ENCODE data around the gene TM9SF1. TPM values are rescaled to one million over a fixed set of nuclear protein-coding genes. Genes with fewer than 3 reads are reported as not detected.
A peak's percentile ranks its signal among the peaks of the same experiment; 100 is the strongest.

The TM9SF1 gene
- total RNA-seq, 3 donors from 2014 or later (not counting 1 experiment from before 2014, with no cell fraction given): 15.2 to 32.1 (median 28.7) TPM

GRCh38 chr14:24184104-24184970 lies 10.9 kb downstream of the TM9SF1 start:
- peaks cover 6% of the 10 kb centered on the region for H3K36me3 Mint-ChIP-seq
- ATAC-seq (no peak), DNase-seq (no peak)
- H3K9me3 Mint-ChIP-seq: no peaks in the 10 kb centered on the region
- no peak overlapping the region for H3K27ac ChIP-seq (ENCODE audit: low read length)
- intact Hi-C loops (cut with micrococcal nuclease): no loop called here
- no peaks in the 10 kb centered on the region for H3K9me3 ChIP-seq (ENCODE audit: control insufficient read depth, insufficient read depth, low read length)
- H3K4me1 Mint-ChIP-seq: peaks cover 19 to 25% of the 10 kb centered on the region in 2 donors
- peaks cover 23% of the 10 kb centered on the region for H3K4me1 ChIP-seq (ENCODE audit: control insufficient read depth, insufficient read depth, low read length)
- peaks cover 49% of the 10 kb centered on the region for H3K36me3 ChIP-seq (ENCODE audit: control insufficient read depth, insufficient read depth, low read length)
- no peaks in the 10 kb centered on the region for H3K27me3 ChIP-seq (ENCODE audit: control insufficient read depth, insufficient read depth, low read length)
- WGBS (ENCODE audit: insufficient coverage): 96% methylated on average over 19 of the region's 19 CpGs
- TF ChIP-seq CTCF (IDR thresholded peaks at IDR 0.05): no peak
- no peak overlapping the region for H3K4me3 Mint-ChIP-seq
- no peak overlapping the region for H3K4me3 ChIP-seq (ENCODE audit: low read length)
- no peaks in the 10 kb centered on the region for H3K27me3 Mint-ChIP-seq (ENCODE audit: low read depth in 2 of 2)
- H3K27ac Mint-ChIP-seq: no peak overlapping the region

- H3K36me3 Mint-ChIP-seq: peaks cover 6% of the 10 kb centered on the region
- H3K27ac Mint-ChIP-seq: peak overlapping the region in 1 of 2 donors; percentile 47
- H3K36me3 ChIP-seq (ENCODE audit: control insufficient read depth, insufficient read depth, low read length): peaks cover 62% of the 10 kb centered on the region
- H3K4me1 ChIP-seq (ENCODE audit: control insufficient read depth, insufficient read depth, low read length): peaks cover 12% of the 10 kb centered on the region
- no peaks in the 10 kb centered on the region for H3K27me3 ChIP-seq (ENCODE audit: control insufficient read depth, insufficient read depth, low read length)
- H3K27ac ChIP-seq (ENCODE audit: low read length): no peak overlapping the region
- no peaks in the 10 kb centered on the region for H3K9me3 Mint-ChIP-seq
- H3K4me3 ChIP-seq (ENCODE audit: low read length): no peak overlapping the region
- no peak for ATAC-seq
- no peaks in the 10 kb centered on the region for H3K27me3 Mint-ChIP-seq (ENCODE audit: low read depth in 2 of 2)
- intact Hi-C loops (cut with micrococcal nuclease): no loop called here
- DNase-seq: no peak
- TF ChIP-seq CTCF (IDR thresholded peaks at IDR 0.05): no peak
- WGBS (ENCODE audit: insufficient coverage): 97% methylated on average over 15 of the region's 15 CpGs
- no peaks in the 10 kb centered on the region for H3K9me3 ChIP-seq (ENCODE audit: control insufficient read depth, insufficient read depth, low read length)
- no peak overlapping the region for H3K4me3 Mint-ChIP-seq
- H3K4me1 Mint-ChIP-seq: peaks cover 12% of the 10 kb centered on the region in 2 donors
These were observed 12.2 kb downstream of the TM9SF1 start for GRCh38 chr14:24183014-24183481.

GRCh38 chr14:24182110-24182882 lies 12.9 kb downstream of the TM9SF1 start:
- no peaks in the 10 kb centered on the region for H3K9me3 Mint-ChIP-seq
- H3K36me3 Mint-ChIP-seq: peaks cover 6% of the 10 kb centered on the region
- peaks cover 4% of the 10 kb centered on the region in 2 donors for H3K4me1 Mint-ChIP-seq
- TF ChIP-seq CTCF (IDR thresholded peaks at IDR 0.05): no peak
- H3K4me1 ChIP-seq (ENCODE audit: control insufficient read depth, insufficient read depth, low read length): peaks cover 4% of the 10 kb centered on the region
- H3K9me3 ChIP-seq (ENCODE audit: control insufficient read depth, insufficient read depth, low read length): no peaks in the 10 kb centered on the region
- H3K27ac Mint-ChIP-seq: peak overlapping the region in 1 of 2 donors; percentile 47
- no peak overlapping the region for H3K27ac ChIP-seq (ENCODE audit: low read length)
- 90% methylated on average over 11 of the region's 14 CpGs for WGBS (ENCODE audit: insufficient coverage)
- H3K27me3 ChIP-seq (ENCODE audit: control insufficient read depth, insufficient read depth, low read length): no peaks in the 10 kb centered on the region
- intact Hi-C loops (cut with micrococcal nuclease): no loop called here
- peaks cover 68% of the 10 kb centered on the region for H3K36me3 ChIP-seq (ENCODE audit: control insufficient read depth, insufficient read depth, low read length)
- DNase-seq (no peak), ATAC-seq (no peak)
- H3K27me3 Mint-ChIP-seq (ENCODE audit: low read depth in 2 of 2): no peaks in the 10 kb centered on the region
- H3K4me3 Mint-ChIP-seq: peak overlapping the region; percentile 13
- no peak overlapping the region for H3K4me3 ChIP-seq (ENCODE audit: low read length)

Measured in natural killer cell (primary cell).